HFF-Myc (cell line): ENCODE results near the gene ICAM4.
A peak's percentile ranks its signal among the peaks of the same experiment; 100 is the strongest.

ENCODE experiments used
- DNase-seq: peaks from one replicate; pipeline ENCODE4 v3.0.0-alpha.2; 2011; ENCODE audit warnings: low read depth; ENCODE audit errors: extremely low read depth
- H3K4me3 ChIP-seq: replicated peaks from 2 replicates; pipeline ENCODE4 v1.5.1; 2011; ENCODE audit warnings: low read depth, mild to moderate bottlenecking, control low read depth, low read length
- TF ChIP-seq, protein P1 (sequence below): IDR thresholded peaks from 2 replicates; pipeline ENCODE4 v1.5.1; 2012; ENCODE audit warnings: mild to moderate bottlenecking, low read depth, low read length, control low read depth; ENCODE audit errors: missing control alignments

ICAM4 gene

DNA sequence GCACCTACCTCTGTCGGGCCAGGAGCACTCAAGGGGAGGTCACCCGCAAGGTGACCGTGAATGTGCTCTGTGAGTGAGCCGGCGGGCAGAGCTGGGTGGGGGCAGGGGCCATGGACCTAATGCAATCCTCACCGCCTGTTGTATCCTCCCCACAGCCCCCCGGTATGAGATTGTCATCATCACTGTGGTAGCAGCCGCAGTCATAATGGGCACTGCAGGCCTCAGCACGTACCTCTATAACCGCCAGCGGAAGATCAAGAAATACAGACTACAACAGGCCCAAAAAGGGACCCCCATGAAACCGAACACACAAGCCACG lies 1.8 kb upstream of the ICAM4 start:
- DNase-seq: no peak
- TF ChIP-seq, protein P1, sequence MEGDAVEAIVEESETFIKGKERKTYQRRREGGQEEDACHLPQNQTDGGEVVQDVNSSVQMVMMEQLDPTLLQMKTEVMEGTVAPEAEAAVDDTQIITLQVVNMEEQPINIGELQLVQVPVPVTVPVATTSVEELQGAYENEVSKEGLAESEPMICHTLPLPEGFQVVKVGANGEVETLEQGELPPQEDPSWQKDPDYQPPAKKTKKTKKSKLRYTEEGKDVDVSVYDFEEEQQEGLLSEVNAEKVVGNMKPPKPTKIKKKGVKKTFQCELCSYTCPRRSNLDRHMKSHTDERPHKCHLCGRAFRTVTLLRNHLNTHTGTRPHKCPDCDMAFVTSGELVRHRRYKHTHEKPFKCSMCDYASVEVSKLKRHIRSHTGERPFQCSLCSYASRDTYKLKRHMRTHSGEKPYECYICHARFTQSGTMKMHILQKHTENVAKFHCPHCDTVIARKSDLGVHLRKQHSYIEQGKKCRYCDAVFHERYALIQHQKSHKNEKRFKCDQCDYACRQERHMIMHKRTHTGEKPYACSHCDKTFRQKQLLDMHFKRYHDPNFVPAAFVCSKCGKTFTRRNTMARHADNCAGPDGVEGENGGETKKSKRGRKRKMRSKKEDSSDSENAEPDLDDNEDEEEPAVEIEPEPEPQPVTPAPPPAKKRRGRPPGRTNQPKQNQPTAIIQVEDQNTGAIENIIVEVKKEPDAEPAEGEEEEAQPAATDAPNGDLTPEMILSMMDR: no peak
- no peak overlapping the region for H3K4me3 ChIP-seq

DNA sequence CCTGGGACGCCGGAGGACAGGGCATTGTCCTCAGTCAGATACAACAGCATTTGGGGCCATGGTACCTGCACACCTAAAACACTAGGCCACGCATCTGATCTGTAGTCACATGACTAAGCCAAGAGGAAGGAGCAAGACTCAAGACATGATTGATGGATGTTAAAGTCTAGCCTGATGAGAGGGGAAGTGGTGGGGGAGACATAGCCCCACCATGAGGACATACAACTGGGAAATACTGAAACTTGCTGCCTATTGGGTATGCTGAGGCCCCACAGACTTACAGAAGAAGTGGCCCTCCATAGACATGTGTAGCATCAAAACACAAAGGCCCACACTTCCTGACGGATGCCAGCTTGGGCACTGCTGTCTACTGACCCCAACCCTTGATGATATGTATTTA lies 1.4 kb upstream of the ICAM4 start:
- TF ChIP-seq, protein P1: no peak
- no peak for DNase-seq
- no peak overlapping the region for H3K4me3 ChIP-seq

DNA sequence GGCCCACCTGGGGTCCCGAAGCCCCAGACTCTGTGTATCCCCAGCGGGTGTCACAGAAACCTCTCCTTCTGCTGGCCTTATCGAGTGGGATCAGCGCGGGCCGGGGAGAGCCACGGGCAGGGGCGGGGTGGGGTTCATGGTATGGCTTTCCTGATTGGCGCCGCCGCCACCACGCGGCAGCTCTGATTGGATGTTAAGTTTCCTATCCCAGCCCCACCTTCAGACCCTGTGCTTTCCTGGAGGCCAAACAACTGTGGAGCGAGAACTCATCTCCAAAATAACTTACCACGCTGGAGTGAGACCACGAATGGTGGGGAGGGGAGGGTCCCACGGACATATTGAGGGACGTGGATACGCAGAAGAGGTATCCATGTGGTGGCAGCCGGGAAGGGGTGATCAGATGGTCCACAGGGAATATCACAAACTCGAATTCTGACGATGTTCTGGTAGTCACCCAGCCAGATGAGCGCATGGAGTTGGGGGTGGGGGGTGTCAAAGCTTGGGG lies 2.0 kb downstream of the ICAM4 start:
- TF ChIP-seq, protein P1: no peak
- DNase-seq: no peak
- H3K4me3 ChIP-seq: peak overlapping the region; percentile 49

DNA sequence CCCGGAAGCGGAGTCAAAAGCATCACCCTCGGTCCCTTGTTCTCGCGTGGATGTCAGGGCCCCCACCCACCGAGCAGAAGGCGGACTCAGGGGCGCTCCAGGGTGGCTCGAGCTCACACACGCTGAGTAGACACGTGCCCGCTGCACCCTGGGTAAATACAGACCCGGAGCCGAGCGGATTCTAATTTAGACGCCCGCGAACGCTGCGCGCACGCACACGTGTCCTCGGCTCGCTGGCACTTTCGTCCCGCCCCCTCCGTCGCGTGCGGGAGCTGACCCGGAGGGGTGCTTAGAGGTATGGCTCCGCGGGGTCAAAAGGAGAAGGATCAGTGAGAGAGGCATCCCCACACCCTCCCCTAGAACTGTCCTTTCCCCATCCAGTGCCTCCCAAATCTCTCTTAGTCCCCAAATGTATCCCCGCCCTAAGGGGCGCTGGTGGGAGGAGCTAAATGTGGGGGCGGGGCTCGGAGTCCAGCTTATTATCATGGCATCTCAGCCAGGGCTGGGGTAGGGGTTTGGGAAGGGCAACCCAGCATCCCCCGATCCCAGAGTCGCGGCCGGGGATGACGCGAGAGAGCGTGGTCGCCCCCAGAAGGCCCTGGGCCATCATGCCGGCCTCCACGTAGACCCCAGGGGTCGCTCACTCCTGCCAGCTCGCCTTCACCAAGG lies 2.5 kb downstream of the ICAM4 start:
- H3K4me3 ChIP-seq: peak overlapping the region; percentile 49
- TF ChIP-seq, protein P1: no peak
- DNase-seq: peak; percentile 44

DNA sequence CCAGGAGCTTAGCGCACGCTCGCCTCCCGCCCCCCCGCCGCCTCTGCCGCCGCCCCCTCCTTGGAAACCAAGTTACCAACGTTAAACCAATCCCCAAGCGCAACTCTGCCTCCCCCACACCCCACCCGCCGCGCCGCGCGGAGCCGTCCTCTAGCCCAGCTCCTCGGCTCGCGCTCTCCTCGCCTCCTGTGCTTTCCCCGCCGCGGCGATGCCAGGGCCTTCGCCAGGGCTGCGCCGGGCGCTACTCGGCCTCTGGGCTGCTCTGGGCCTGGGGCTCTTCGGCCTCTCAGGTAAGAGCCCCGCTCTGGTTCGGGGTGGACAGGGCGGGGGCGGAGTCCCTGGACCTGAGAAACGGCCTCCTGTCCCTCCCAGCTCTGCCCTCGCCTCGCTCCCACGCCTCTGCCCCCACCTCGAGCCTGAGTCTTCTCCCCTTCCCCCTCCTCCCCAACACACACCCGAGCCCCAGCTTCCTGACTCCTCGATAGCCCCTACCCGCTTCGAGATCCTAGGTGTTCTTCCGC lies 3.1 kb downstream of the ICAM4 start, which contains the start of gene ICAM5:
ICAM5 (plus strand) TSS at position 117 of the 521 bp plus-strand sequence; CDS start at position 209, 92 bp downstream.
- no peak for DNase-seq
- H3K4me3 ChIP-seq: peak within 1 kb of the TSS; percentile 49
- TF ChIP-seq, protein P1: no peak

DNA sequence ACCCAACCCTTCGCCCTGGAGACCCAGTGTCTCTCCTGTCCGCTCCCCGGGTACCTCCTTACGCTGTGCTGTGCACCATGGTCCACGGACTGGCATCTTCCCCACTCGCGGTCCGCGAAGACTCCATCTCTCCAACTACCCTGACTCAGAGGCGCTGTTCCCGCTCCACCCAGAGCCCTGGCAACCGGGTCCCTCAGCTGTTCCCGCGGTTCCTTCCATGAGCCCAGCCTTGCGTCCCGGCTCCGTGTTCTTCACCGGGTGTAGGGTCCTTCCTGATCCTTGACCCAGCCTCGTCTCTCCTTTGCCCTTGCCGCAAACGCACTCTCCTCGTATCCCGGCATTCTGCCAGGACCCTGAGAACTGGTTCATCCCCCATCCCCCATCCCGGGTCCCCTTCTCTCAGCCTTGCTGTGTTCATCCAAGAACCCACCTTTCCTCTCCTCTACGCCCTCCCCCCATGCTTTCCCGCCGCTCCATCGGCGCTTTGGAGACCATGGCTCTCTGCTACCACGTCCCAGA lies 3.7 kb downstream of the ICAM4 start:
- DNase-seq: no peak
- TF ChIP-seq, protein P1: no peak
- peak overlapping the region; percentile 49 for H3K4me3 ChIP-seq
